ENCODE results near the gene ARMH3. TPM values are rescaled to one million over a fixed set of nuclear protein-coding genes. Genes with fewer than 3 reads are reported as not detected.

ARMH3 gene
- total RNA-seq, 2 donors from 2014 or later = 5.6 to 8.3 TPM

DNA sequence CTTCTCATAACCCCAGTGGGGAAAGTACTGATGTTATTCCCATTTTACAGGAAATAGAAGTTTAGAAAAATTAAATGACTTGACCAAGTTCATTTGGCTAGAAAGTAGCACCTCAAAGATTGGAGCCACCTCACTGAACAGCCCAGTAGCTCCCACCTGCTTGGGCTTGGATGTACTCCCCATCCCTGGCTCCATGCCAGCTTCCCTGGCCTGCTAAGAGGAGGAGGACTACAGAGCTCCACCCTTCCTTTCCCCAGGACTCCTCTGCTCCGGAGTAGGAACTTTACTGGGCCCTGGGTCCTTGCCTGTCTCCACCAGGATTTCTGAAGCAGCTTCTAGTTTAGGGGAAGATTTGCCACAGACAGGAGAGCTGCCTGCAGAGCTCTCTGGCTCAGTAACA lies 12.2 kb upstream of the ARMH3 start:
- Histone ChIP-seq H3K4me3 (no peak overlapping the region), H3K36me3 (replicated peaks in 1 of 2; ENCODE audit: insufficient read depth in 1 of 2, low read depth in 2 of 2) (no peaks in the 10 kb centered on the region), H3K4me1 (peaks cover 35% of the 10 kb centered on the region), H3K27me3 (no peaks in the 10 kb centered on the region), H3K27ac (no peak overlapping the region), H3K9me3 (no peaks in the 10 kb centered on the region)
- intact Hi-C loops (cut with DNase I) = no loop called here
- WGBS, 2 donors = 22 to 50% methylated on average over 1 of the region's 1 CpG
- DNase-seq = peak; percentile 14 to 59 (median 46)
- TF ChIP-seq POLR2A (IDR thresholded peaks at IDR 0.05) (no peak), CTCF (IDR thresholded peaks at IDR 0.05) (no peak)
- ATAC-seq = no peak

DNA sequence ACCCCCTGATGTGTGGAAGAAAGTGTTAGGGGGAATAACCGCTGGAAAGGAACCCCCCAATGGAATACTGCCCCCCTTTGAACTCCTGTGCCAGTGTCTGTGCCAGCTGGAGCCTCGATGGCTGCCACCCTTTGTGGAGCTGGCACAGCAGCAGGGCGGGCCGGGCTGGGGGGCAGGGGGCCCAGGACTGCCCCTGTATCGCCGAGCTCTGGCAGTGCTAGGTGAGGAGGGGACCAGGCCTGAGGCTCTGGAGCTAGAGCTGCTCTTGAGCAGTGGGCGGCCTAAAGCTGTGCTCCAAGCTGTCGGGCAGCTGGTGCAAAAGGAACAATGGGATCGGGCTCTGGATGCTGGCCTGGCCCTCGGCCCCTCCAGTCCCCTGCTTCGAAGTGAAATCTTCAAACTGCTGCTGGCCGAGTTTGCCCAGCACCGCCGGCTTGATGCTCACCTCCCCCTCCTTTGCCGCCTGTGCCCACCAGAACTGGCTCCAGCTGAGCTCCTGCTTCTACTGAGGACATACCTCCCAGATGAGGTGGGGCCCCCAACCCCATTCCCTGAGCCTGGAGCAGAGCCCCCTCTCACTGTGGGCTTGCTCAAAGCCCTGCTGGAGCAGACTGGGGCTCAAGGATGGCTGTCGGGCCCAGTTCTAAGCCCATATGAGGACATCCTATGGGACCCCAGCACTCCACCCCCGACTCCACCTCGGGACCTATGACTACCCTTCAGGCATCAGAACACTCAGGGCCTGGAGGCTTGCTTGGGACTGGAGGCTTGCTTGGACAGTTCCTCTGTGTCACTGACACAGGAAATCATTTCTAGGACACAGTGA lies 11.3 kb upstream of the ARMH3 start:
- H3K27me3 ChIP-seq = no peaks in the 10 kb centered on the region
- no peak for DNase-seq
- TF ChIP-seq CTCF (IDR thresholded peaks at IDR 0.05) (no peak), POLR2A (IDR thresholded peaks at IDR 0.05) (no peak)
- no peaks in the 10 kb centered on the region for H3K36me3 ChIP-seq (replicated peaks in 1 of 2; ENCODE audit: insufficient read depth in 1 of 2, low read depth in 2 of 2)
- WGBS, 2 donors = 73 to 79% methylated on average over 12 to 16 of the region's 18 CpGs
- ATAC-seq = no peak
- peaks cover 35% of the 10 kb centered on the region for H3K4me1 ChIP-seq
- no peak overlapping the region for H3K4me3 ChIP-seq
- H3K27ac ChIP-seq = no peak overlapping the region
- intact Hi-C loops (cut with DNase I) = no loop called here
- no peaks in the 10 kb centered on the region for H3K9me3 ChIP-seq

- Histone ChIP-seq H3K9me3 (no peaks in the 10 kb centered on the region), H3K27ac (peak overlapping the region in 3 of 4 donors; percentile 83 to 96 (median 94)), H3K4me1 (peaks cover 35% of the 10 kb centered on the region), H3K27me3 (no peaks in the 10 kb centered on the region), H3K36me3 (replicated peaks in 1 of 2; ENCODE audit: insufficient read depth in 1 of 2, low read depth in 2 of 2) (no peaks in the 10 kb centered on the region), H3K4me3 (peak overlapping the region in 1 of 2 donors; percentile 92)
- intact Hi-C loops (cut with DNase I) = no loop called here
- WGBS, 2 donors = 75 to 84% methylated on average over 8 to 16 of the region's 16 CpGs
- no peak for TF ChIP-seq POLR2A (IDR thresholded peaks at IDR 0.05)
- no peak for TF ChIP-seq CTCF (IDR thresholded peaks at IDR 0.05)
- DNase-seq = no peak
- no peak for ATAC-seq
Measured at GRCh38 chr10:102066399-102067088, 10.6 kb upstream of the ARMH3 start.

DNA sequence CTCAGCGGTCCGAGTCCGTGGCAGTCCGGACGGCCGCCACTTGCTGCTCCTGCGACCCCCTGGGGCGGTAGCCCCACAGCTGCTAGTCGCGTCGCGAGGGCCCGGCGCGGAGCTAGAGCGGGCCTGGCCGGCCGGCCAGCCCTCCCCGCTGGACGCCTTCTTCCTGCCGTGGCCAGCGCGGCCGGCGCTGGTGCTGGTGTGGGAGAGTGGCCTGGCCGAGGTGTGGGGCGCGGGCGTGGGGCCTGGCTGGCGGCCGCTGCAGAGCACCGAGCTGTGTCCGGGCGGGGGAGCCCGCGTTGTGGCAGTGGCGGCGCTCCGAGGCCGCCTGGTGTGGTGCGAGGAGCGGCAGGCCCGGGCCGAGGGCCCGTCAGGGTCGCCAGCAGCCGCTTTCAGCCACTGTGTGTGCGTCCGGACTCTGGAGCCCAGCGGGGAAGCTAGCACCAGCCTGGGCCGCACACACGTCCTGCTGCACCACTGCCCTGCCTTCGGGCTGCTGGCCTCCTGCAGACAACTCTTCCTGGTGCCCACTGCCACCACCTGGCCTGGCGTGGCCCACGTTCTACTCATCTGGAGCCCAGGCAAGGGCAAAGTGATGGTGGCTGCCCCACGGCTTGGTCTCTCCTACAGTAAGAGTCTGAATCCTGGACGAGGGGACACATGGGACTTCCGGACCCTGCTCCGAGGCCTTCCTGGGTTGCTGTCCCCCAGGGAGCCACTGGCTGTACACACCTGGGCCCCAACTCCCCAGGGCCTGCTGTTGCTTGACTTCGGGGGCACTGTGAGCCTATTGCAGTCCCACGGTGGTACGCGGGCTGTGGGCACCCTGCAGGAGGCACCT lies 9.8 kb upstream of the ARMH3 start:
- 6 to 70% methylated on average over 4 to 58 of the region's 63 CpGs for WGBS, 2 donors
- DNase-seq (peak; percentile 30 to 47 (median 40)), ATAC-seq (peak; percentile 46)
- TF ChIP-seq POLR2A (IDR thresholded peaks at IDR 0.05) (no peak), CTCF (IDR thresholded peaks at IDR 0.05) (no peak)
- H3K4me1 ChIP-seq = peaks cover 35% of the 10 kb centered on the region
- H3K4me3 ChIP-seq = peak overlapping the region; percentile 88 to 92
- H3K27ac ChIP-seq = peak overlapping the region; percentile 50 to 96 (median 88)
- H3K27me3 ChIP-seq = no peaks in the 10 kb centered on the region
- intact Hi-C loops (cut with DNase I) = no loop called here
- H3K36me3 ChIP-seq (replicated peaks in 1 of 2; ENCODE audit: insufficient read depth in 1 of 2, low read depth in 2 of 2) = no peaks in the 10 kb centered on the region
- H3K9me3 ChIP-seq = no peaks in the 10 kb centered on the region

Measured in body of pancreas (tissue), 4 donors.